Panc1 (cell line): Measurements from ENCODE around the gene PIEZO1.

ENCODE experiments used
- CTCF ChIP-seq: fragments of 450-650 bp; IDR thresholded peaks from 2 replicates; pipeline ENCODE4 v1.5.1; 2017; ENCODE audit warnings: mild to moderate bottlenecking
- POLR2AphosphoS5 ChIP-seq: IDR thresholded peaks from 2 replicates; pipeline ENCODE4 v1.6.1; 2012; ENCODE audit warnings: mild to moderate bottlenecking, low read depth, low read length, moderate library complexity
- REST ChIP-seq, 2 experiments: IDR thresholded peaks; 2 replicates each; pipeline ENCODE4 v1.6.1; 2011 to 2012; ENCODE audit warnings: low read depth in 2 of 2, control low read depth in 1 of 2, low read length in 1 of 2, mild to moderate bottlenecking in 1 of 2, moderate library complexity in 1 of 2; ENCODE audit not compliant: insufficient read depth in 1 of 2
- SIN3A ChIP-seq: IDR thresholded peaks from 2 replicates; pipeline ENCODE4 v1.6.1; 2012; ENCODE audit warnings: low read depth, mild to moderate bottlenecking, low read length, moderate library complexity, borderline replicate concordance; ENCODE audit not compliant: insufficient read depth
- TCF7L2 ChIP-seq: IDR thresholded peaks from 2 replicates; pipeline ENCODE4 v1.6.1; 2011; ENCODE audit warnings: mild to moderate bottlenecking, low read depth, low read length, inconsistent platforms

- TF ChIP-seq CTCF, result no peak
- TF ChIP-seq POLR2AphosphoS5, result no peak
- TF ChIP-seq SIN3A, result no peak
- TF ChIP-seq REST (IDR thresholded peaks at IDR 0.05; ENCODE audit: insufficient read depth in 1 of 2, low read depth in 2 of 2, low read length in 1 of 2), result no peak
- no peak for TF ChIP-seq TCF7L2
Measured at GRCh38 chr16:88758944-88759244, 26.1 kb downstream of the PIEZO1 start.
